Renal pelvis (tissue), 4 donors: ENCODE measurements around the gene PPP1R13L. TPM values are rescaled to one million over a fixed set of nuclear protein-coding genes. Genes with fewer than 3 reads are reported as not detected.
"Not testable (repeated sequence)": the region's sequence is repeated elsewhere in the genome, so short reads cannot be mapped to it uniquely, and the experiment has no call there.

Experiments
- DNase-seq: peaks from one replicate; pipeline ENCODE4 v3.0.0-alpha.2; 2013
- polyA plus RNA-seq, 3 donors: library from polyadenylated mRNA; unstranded; fragments of 120-200 nt; gene quantifications; one replicate each; pipeline ENCODE4 v1.2.1, GENCODE V29; 2013; ENCODE audit not compliant: insufficient read length in 3 of 3

The PPP1R13L gene
- polyA plus RNA-seq, 3 donors, result 9.0 to 12.3 (median 10.9) TPM

DNA sequence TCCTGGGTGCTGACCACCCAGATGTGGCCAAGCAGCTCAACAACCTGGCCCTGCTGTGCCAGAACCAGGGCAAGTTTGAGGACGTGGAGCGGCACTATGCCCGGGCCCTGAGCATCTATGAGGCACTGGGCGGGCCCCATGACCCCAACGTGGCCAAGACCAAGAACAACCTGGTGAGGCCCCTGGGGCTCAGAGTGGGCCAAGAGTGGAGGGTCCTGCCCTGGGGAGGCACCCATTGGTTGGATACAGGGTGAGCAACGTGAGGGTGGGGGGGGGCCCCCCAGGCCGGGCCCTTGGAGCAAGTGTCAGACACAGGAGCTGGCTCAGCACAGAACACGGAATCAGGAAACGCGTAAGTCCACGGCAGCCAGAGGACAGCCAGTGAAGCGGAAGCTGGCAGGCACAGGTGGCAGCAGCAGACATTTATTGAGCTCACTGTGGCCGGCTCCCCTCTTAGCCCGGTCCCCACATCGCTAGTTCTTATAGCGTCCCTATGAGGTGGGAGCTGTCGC, 55.4 kb downstream of the PPP1R13L start:
- no peak for DNase-seq

GRCh38 chr19:45349126-45349415, 55.8 kb downstream of the PPP1R13L start:
- no peak for DNase-seq

- DNase-seq, result no peak
These were observed 56.3 kb downstream of the PPP1R13L start for GRCh38 chr19:45348367-45349125.

GRCh38 chr19:45347570-45348366, 57.1 kb downstream of the PPP1R13L start:
- DNase-seq, result no peak

GRCh38 chr19:45346449-45346848, 58.4 kb downstream of the PPP1R13L start:
- DNase-seq, result no peak

- DNase-seq, result no peak
These were observed 59.4 kb downstream of the PPP1R13L start for GRCh38 chr19:45345506-45345860.

DNA sequence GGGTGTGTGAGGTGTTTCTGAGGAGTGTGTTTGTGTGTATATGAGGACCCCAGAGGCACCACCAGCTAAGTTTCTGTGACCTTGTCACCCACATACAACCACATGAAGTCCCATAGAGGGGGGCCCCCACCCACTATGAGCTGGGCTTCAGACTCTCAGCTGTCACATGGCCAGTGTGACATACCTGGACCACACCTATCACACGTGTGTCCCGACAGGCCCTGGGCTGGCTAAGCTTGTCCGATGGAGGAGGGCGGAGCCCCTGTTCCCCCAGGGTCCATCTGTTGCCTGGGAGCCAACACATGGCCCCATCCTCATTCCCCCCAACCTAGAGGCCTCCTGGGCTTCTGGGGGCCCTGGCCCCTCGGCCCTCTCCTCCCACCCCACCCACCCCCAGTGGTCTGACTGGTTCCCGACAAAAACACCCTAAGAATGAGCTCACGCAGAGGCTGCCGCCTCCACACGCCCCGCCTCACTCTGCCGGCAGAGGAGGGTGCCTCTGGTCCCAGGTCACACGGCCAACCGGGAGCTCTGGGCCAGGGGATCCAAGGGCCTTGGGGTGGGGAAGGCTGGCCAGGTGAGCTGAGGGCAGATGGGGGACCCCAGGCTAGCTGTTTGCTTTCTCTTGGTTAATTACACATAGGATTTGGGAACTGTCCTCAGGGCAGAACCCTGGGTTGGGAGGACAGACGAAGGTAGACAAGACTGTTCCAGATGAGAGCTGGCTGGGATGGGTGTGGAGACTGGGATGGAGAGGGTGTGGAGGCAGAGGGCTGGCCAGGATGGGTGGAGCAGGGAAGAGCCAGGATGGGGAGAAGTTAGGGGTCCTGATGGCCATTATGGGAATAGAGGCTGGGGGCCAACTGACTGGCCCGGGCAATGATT, 60.0 kb downstream of the PPP1R13L start:
- no peak for DNase-seq

DNA sequence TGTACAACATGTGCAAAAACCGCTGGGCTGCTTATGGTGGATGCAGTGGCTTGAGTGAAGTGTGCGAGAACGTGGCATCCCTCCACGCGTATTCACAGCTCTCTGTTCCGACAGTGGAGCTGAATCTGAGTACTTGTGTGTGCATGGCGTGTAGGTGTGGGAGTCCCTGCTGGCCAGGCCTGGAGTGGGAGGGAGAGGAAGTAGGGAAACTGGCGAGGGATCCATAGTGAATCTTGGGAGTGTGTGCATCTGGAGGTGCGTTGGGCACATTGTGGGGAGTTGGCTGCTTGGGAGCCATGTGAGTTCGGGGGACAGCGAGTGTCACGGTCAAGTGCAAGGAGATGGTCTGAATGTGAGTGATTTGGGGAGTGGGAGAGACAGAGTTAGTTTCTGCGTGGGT, 62.0 kb downstream of the PPP1R13L start:
- no peak for DNase-seq

DNA sequence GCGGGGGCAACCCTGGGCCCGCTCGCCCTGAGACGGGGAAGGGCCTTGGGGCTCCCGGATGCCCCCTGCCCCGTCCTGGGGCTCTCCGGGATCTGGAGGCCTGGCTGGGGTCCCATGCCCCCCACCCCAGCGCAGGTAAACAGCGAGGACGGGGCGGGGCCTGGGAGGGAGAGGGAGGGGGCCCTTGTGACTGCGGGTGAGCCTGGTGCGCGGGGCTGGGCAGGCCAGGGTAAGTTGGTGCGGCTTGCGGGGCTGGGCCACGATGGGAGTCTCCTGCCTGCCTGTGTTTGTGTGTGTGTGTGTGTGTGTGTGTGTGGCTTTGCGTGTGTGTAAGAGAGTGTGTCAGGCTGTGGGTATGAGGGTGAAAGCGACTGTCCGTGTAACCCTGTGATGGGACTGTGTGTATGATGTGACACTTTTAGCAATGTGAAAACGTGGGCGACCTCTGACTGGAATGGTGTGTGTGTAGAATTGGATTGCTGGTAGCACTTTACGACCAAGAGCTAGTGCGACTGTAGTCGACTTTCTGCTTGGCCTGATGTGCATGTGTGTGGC, 63.9 kb downstream of the PPP1R13L start:
- no peak for DNase-seq

- DNase-seq, result no peak
These were observed 64.5 kb downstream of the PPP1R13L start, which contains the start of gene KLC3 for GRCh38 chr19:45340232-45340898. Gene KLC3, plus strand, starts transcription at chr19:45340750. Its CDS starts 4,792 bp downstream, at chr19:45345542.

DNA sequence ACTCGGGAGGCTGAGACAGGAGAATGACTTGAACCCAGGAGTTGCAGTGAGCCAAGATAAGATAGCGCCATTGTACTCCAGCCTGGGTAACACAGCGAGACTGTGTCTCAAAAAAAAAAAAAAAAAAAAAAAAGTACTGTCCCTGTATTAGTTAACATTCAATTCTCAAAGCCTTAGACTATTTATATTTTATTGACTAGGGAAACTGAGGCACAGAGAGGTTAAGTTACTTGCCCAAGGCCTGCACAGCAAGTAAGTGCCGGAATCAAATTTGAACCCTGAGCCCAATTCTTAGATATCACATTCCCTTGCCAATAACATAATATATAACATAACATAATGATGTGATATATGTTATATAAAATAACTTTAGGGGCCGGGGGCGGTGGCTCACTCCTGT, 65.2 kb downstream of the PPP1R13L start:
- DNase-seq, result no peak

- no peak for DNase-seq
These were observed 68.1 kb downstream of the PPP1R13L start for GRCh38 chr19:45336696-45337251.

DNA sequence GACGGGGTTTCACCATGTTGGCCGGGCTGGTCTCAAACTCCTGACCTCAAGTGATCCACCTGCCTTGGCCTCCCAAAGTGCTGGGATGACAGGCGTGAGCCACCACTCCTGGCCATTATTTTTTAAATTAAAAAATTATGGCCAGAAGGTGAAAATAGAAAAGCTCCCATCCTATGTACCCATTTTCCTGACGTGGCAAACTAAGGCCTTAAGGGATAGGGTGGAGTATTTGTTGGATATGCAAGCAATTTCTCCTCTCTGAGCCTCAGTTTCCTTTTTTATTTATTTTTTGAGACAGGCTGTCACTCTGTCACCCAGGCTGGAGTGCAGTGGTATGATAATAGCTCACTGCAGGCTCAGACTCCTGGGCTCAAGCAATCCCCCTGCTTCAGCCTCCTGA, 70.0 kb downstream of the PPP1R13L start:
- DNase-seq, result not testable (repeated sequence)

DNA sequence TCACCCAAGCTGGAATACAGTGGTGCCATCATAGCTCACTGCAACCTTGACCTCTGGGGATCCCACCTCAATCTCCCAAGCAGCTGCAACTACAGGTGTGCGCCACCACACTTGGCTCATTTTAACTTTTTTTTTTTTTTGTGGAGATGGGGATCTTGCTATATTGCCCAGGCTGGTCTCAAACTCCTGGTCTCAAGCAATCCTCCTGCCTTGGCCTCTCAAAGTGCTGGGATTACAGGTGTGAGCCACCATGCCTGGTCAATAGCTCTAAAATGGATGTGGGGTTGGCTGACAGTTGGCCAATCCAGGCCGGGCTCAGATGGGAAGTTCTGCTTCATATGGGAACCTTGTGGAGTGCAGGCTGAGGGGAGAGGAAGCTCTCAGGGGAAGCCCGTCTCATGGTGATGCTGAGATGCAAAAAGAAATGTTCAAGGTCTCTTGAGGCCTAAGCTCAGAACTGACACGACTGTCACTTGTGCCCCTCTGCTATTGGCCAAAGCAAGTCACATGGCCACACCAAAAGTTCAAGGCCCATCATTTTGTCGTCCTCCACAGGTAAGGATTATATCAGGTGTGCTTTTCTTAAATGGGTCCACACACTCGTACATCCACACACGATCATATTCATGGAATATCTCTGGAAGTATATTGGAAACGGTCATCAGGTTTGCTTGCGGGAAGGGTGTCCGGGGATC, 71.1 kb downstream of the PPP1R13L start:
- no peak for DNase-seq

DNA sequence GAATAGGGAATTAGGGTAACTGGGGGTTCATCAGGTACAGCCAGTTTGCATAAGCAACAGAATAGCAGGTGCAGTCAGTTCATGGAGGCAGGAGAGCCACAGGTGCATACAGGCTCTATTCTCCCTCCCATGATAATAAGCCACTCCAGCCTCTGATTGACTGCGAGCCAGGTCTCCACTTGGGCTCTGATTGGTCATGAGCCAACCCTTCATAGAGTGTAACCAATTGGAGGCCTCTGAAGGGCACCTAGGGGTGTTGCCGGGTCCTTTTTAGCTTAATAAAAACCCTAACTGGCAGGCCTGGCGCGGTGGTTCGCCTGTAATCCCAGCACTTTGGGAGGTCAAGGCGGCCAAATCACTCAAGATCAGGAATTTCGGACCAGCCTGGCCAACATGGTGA, 73.5 kb downstream of the PPP1R13L start:
- no peak for DNase-seq

Other genes with a start within 250 kb of the PPP1R13L start
- under 1 TPM; 0.19 to 0.31 (median 0.21) TPM for gene NKPD1, start 244.1 kb downstream of the PPP1R13L start, polyA plus RNA-seq
- gene TRAPPC6A, start 226.8 kb downstream of the PPP1R13L start, polyA plus RNA-seq, result 10 to 100 TPM; 42.6 to 52.3 (median 48.0) TPM
- gene BLOC1S3, start 226.3 kb downstream of the PPP1R13L start, polyA plus RNA-seq, result 1 to 10 TPM; 9.1 to 10.0 (median 9.5) TPM
- 10 to 100 TPM; 11.0 to 13.7 (median 11.6) TPM for gene EXOC3L2, start 159.7 kb downstream of the PPP1R13L start, polyA plus RNA-seq
- gene MARK4, start 153.8 kb downstream of the PPP1R13L start, polyA plus RNA-seq, result 10 to 100 TPM; 38.2 to 42.7 (median 40.4) TPM
- 1 to 10 TPM in 1 of 3 donors, under 1 TPM in 2; 0.22 to 1.7 (median 0.44) TPM for gene CKM, start 82.2 kb downstream of the PPP1R13L start, polyA plus RNA-seq
- gene KLC3, start 64.3 kb downstream of the PPP1R13L start, polyA plus RNA-seq, result 1 to 10 TPM; 2.1 to 3.0 (median 2.3) TPM
- gene ERCC2, start 34.5 kb downstream of the PPP1R13L start, polyA plus RNA-seq, result 10 to 100 TPM; 35.3 to 42.2 (median 40.8) TPM
- gene POLR1G, start 1.6 kb upstream of the PPP1R13L start, polyA plus RNA-seq, result 1 to 10 TPM; 3.8 to 6.0 (median 5.4) TPM
- gene ERCC1, start 18.8 kb upstream of the PPP1R13L start, polyA plus RNA-seq, result 10 to 100 TPM; 83.0 to 97.5 (median 89.9) TPM
- gene FOSB, start 62.9 kb upstream of the PPP1R13L start, polyA plus RNA-seq, result 10 to 100 TPM in 2 of 3 donors, 1 to 10 TPM in 1; 9.8 to 13.1 (median 11.1) TPM
- gene RTN2, start 92.0 kb upstream of the PPP1R13L start, polyA plus RNA-seq, result 1 to 10 TPM; 5.0 to 8.3 (median 8.2) TPM
- gene PPM1N, start 93.4 kb upstream of the PPP1R13L start, polyA plus RNA-seq, result under 1 TPM; 0.13 to 0.68 (median 0.56) TPM
- gene VASP, start 102.4 kb upstream of the PPP1R13L start, polyA plus RNA-seq, result 10 to 100 TPM; 44.9 to 48.7 (median 47.1) TPM
- gene OPA3, start 179.7 kb upstream of the PPP1R13L start, polyA plus RNA-seq, result 10 to 100 TPM in 2 of 3 donors, 1 to 10 TPM in 1; 9.9 to 12.6 (median 12.4) TPM
- 1 to 10 TPM; 3.7 to 5.6 (median 3.8) TPM for gene GPR4, start 197.1 kb upstream of the PPP1R13L start, polyA plus RNA-seq
- 10 to 100 TPM; 19.8 to 25.9 (median 24.9) TPM for gene EML2, start 234.3 kb upstream of the PPP1R13L start, polyA plus RNA-seq